Mesenchymal stem cell (in vitro differentiated cells and primary cell): ENCODE results near the gene ARID1B.
A peak's percentile ranks its signal among the peaks of the same experiment; 100 is the strongest.

Experiments used
- DNase-seq: peaks from one replicate; pipeline ENCODE4 v3.0.0-alpha.2; 2013
- H2AFZ ChIP-seq: one replicate; pipeline ENCODE4 v1.6.1; 2013; ENCODE audit warnings: low read depth, mild to moderate bottlenecking, control low read depth, inconsistent platforms, low read length, moderate library complexity
- H2AK5ac ChIP-seq: 2 replicates; pipeline ENCODE4 v1.6.1; 2013; ENCODE audit warnings: low read length, moderate library complexity, mild to moderate bottlenecking, inconsistent platforms; ENCODE audit not compliant: severe bottlenecking
- H2BK120ac ChIP-seq: one replicate; pipeline ENCODE4 v1.6.1; 2013; ENCODE audit warnings: low read depth, mild to moderate bottlenecking, inconsistent platforms, low read length, moderate library complexity
- H2BK12ac ChIP-seq, 2 experiments: one replicate each; pipeline ENCODE4 v1.6.1; 2013; ENCODE audit warnings: inconsistent platforms in 2 of 2, low read length in 2 of 2, mild to moderate bottlenecking in 2 of 2, moderate library complexity in 2 of 2, control low read depth in 1 of 2
- H2BK15ac ChIP-seq: one replicate; pipeline ENCODE4 v1.6.1; 2013; ENCODE audit warnings: mild to moderate bottlenecking, low read depth, inconsistent platforms; ENCODE audit not compliant: poor library complexity, severe bottlenecking
- H2BK5ac ChIP-seq: 2 replicates; pipeline ENCODE4 v1.6.1; 2013; ENCODE audit warnings: low read depth, mild to moderate bottlenecking, low read length, control low read depth, inconsistent platforms; ENCODE audit not compliant: poor library complexity, severe bottlenecking
- H3K14ac ChIP-seq, 2 experiments: one replicate each; pipeline ENCODE4 v1.6.1; 2013; ENCODE audit warnings: inconsistent platforms in 2 of 2, low read length in 2 of 2, control low read depth in 1 of 2, mild to moderate bottlenecking in 1 of 2, moderate library complexity in 1 of 2
- H3K18ac ChIP-seq, 2 experiments: one replicate each; pipeline ENCODE4 v1.6.1; 2013; ENCODE audit warnings: inconsistent platforms in 2 of 2, low read length in 2 of 2, control low read depth in 1 of 2, low read depth in 1 of 2, mild to moderate bottlenecking in 1 of 2
- H3K23ac ChIP-seq, 2 experiments: one replicate each; pipeline ENCODE4 v1.6.1; 2013; ENCODE audit warnings: inconsistent platforms in 2 of 2, low read length in 2 of 2, mild to moderate bottlenecking in 2 of 2, moderate library complexity in 2 of 2, control low read depth in 1 of 2
- H3K27ac ChIP-seq: 2 replicates; pipeline ENCODE4 v1.5.1; 2013; ENCODE audit warnings: mild to moderate bottlenecking, moderate library complexity, low read length, control low read depth, inconsistent platforms; ENCODE audit not compliant: poor library complexity, severe bottlenecking
- H3K27me3 ChIP-seq, 2 experiments: 2 replicates each; pipeline versions ENCODE4 v1.6.1 to v1.7.0; 2013; ENCODE audit warnings: low read length in 2 of 2, mild to moderate bottlenecking in 2 of 2, moderate library complexity in 2 of 2, control low read depth in 1 of 2, inconsistent platforms in 1 of 2; ENCODE audit not compliant: control insufficient read depth in 1 of 2, insufficient read depth in 1 of 2
- H3K36me3 ChIP-seq, 2 experiments: 2 replicates each; pipeline versions ENCODE4 v1.6.1 to v1.7.0; 2013; ENCODE audit warnings: low read length in 2 of 2, control low read depth in 1 of 2, inconsistent platforms in 1 of 2, low read depth in 1 of 2, mild to moderate bottlenecking in 1 of 2; ENCODE audit not compliant: insufficient read depth in 2 of 2, control insufficient read depth in 1 of 2
- H3K4ac ChIP-seq, 2 experiments: one replicate each; pipeline ENCODE4 v1.6.1; 2013; ENCODE audit warnings: inconsistent platforms in 2 of 2, low read length in 2 of 2, mild to moderate bottlenecking in 2 of 2, moderate library complexity in 2 of 2, control low read depth in 1 of 2, low read depth in 1 of 2
- H3K4me1 ChIP-seq: 2 replicates; pipeline ENCODE4 v1.6.1; 2013; ENCODE audit warnings: low read depth, low read length, control low read depth; ENCODE audit not compliant: control insufficient read depth, insufficient read depth
- H3K4me2 ChIP-seq: 2 replicates; pipeline ENCODE4 v1.6.1; 2013; ENCODE audit warnings: low read length, mild to moderate bottlenecking, inconsistent platforms; ENCODE audit not compliant: poor library complexity, severe bottlenecking
- H3K4me3 ChIP-seq, 2 experiments: 2 replicates each; pipeline versions ENCODE4 v1.5.1 to v1.7.0; 2013; ENCODE audit warnings: low read length in 2 of 2, mild to moderate bottlenecking in 2 of 2, control low read depth in 1 of 2, low read depth in 1 of 2; ENCODE audit not compliant: insufficient read depth in 1 of 2
- H3K79me1 ChIP-seq: replicated peaks from 2 replicates; pipeline ENCODE4 v1.6.1; 2013; ENCODE audit warnings: mild to moderate bottlenecking, control low read depth, low read length, inconsistent platforms; ENCODE audit not compliant: poor library complexity, severe bottlenecking
- H3K9ac ChIP-seq: 2 replicates; pipeline ENCODE4 v1.7.0; 2013; ENCODE audit warnings: mild to moderate bottlenecking, low read length, moderate library complexity
- H3K9me3 ChIP-seq: 2 replicates; pipeline ENCODE4 v1.7.0; 2013; ENCODE audit warnings: mild to moderate bottlenecking, low read length; ENCODE audit not compliant: control insufficient read depth
- H4K8ac ChIP-seq: one replicate; pipeline ENCODE4 v1.6.1; 2013; ENCODE audit warnings: inconsistent platforms, mild to moderate bottlenecking, low read length, moderate library complexity
- H4K91ac ChIP-seq: one replicate; pipeline ENCODE4 v1.6.1; 2013; ENCODE audit warnings: mild to moderate bottlenecking, low read length, inconsistent platforms
- WGBS: methylation state at CpG from one replicate; pipeline ENCODE4 v1.1.7; 2013; ENCODE audit warnings: mixed read lengths; 5-methylcytosine and 5-hydroxymethylcytosine counted together

ARID1B gene

DNA sequence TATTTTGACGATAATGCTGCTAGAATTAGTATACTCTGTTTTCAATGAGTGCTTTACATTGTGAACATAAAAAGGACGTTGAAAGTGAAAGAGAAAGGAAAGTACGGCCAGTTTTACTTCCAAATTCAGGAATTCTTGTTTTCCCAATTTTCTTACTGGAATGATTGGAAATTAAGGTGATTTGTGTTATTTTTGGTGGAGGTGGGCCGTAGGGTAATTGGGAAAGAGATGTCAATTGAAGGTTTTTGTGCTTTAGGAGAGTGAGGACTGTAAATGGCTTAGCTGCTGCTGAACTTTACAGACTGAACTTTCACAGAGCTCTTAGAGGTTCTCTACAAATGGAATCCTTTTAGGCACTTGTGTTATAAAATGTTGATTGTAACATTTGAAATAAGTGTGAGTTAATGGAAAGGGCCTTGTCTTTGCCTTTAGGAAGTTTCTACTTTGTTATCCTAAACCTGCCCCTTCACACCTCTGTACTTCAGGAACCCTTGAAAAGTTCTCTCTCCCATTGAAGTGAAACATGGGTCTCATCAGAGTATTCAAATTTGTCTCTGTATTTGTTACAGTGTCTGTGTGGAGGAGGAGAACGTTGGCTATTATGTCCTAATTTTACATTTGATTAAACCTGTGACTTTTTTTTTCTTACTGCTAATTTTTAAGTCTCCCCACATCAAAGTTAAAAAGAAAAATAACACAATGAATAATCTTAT is 256.4 kb downstream of the ARID1B start:
- Histone ChIP-seq H2AFZ (no peak overlapping the region), H3K9ac (peak overlapping the region; percentile 91), H2BK5ac (no peak overlapping the region), H4K8ac (no peak overlapping the region), H3K4me3 (peak overlapping the region in 1 of 2 experiments; percentile 75), H4K91ac (no peak overlapping the region), H3K9me3 (peaks cover 8% of the 10 kb centered on the region), H3K27me3 (no peaks in the 10 kb centered on the region), H3K4me1 (peaks cover 3% of the 10 kb centered on the region), H2BK15ac (no peak overlapping the region), H2BK12ac (no peak overlapping the region), H3K27ac (no peak overlapping the region), H3K79me1 (peaks cover 34% of the 10 kb centered on the region), H2AK5ac (no peak overlapping the region), H3K36me3 (peaks cover 0 to 2% of the 10 kb centered on the region in 2 experiments), H3K23ac (no peak overlapping the region), H3K18ac (no peak overlapping the region), H3K4me2 (peak overlapping the region; percentile 57), H2BK120ac (no peak overlapping the region), H3K4ac (no peak overlapping the region), H3K14ac (no peak overlapping the region)
- WGBS, result 60% methylated on average over 4 of the region's 5 CpGs
- DNase-seq, result peak; percentile 49

DNA sequence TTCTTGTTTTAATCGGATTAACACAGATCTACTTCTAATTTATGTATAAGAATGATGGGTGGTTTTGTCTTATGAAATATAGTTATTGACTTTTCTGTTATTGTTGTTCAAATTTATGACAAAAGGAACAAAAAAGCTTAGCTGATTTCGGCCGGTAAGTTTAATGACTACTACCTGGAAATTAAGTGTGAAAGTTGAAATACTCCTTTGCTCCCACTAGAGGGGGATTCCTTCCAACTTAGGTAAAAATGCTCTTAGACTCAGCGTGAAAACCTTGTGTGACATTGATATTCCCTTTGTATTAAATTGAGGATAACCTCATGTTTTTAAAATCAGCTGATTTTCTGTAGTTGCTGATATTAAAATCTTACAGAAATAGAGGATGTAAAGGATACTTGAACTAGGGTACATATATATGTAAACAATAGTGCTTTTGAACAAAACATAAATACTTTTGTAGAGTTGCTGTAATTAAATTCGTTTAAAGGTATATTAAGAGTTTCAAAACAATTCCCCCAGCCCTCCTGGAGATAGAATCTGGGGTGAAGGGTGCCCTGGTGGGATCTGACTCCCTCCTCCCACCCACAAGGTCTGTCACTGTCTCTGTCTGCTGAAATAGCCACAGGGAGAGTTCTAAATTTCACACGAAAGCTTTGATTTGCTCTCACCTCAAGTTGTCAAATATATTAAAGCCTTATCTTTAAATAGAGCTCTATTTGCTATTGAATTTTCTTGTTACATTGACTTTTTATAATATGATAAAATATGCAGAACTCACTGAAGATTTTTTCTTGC is 257.5 kb downstream of the ARID1B start:
- peaks cover 6% of the 10 kb centered on the region for H3K9me3 ChIP-seq
- peak overlapping the region; percentile 91 for H3K9ac ChIP-seq
- WGBS, result 42% methylated on average over 2 of the region's 6 CpGs
- H3K79me1 ChIP-seq, result peaks cover 34% of the 10 kb centered on the region
- H3K18ac ChIP-seq, result no peak overlapping the region
- H2AFZ ChIP-seq, result no peak overlapping the region
- peaks cover 3% of the 10 kb centered on the region for H3K4me1 ChIP-seq
- no peak overlapping the region for H2AK5ac ChIP-seq
- no peak overlapping the region for H4K91ac ChIP-seq
- peak overlapping the region in 1 of 2 experiments; percentile 75 for H3K4me3 ChIP-seq
- H3K4ac ChIP-seq, result no peak overlapping the region
- DNase-seq, result peak; percentile 61
- no peak overlapping the region for H3K4me2 ChIP-seq
- H4K8ac ChIP-seq, result no peak overlapping the region
- H2BK12ac ChIP-seq, result no peak overlapping the region
- H3K36me3 ChIP-seq, result peaks cover 0 to 2% of the 10 kb centered on the region in 2 experiments
- no peak overlapping the region for H2BK120ac ChIP-seq
- H3K27ac ChIP-seq, result no peak overlapping the region
- no peak overlapping the region for H3K23ac ChIP-seq
- H2BK15ac ChIP-seq, result no peak overlapping the region
- H3K27me3 ChIP-seq, result no peaks in the 10 kb centered on the region
- no peak overlapping the region for H2BK5ac ChIP-seq
- no peak overlapping the region for H3K14ac ChIP-seq

DNA sequence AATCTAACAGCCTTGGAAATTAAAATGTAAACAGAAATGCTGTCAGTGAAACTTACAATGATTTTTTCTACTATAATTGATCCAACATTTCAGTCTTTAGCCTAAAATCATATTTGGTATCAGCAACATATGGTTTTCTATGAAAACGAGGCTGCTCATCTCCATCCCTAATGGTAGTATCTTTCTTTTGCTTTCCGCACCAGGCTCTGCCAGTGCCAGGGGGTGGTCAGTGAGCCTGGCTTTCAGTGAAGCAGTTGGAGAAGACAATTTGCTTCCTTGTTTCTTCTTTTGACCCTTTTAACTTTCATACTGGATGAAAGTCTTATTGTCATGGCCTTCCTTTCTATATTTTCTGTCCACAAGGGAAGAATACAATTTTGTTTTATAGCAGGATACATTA is 258.4 kb downstream of the ARID1B start:
- no peak overlapping the region for H3K4me2 ChIP-seq
- H3K4me3 ChIP-seq, result no peak overlapping the region
- no peak overlapping the region for H3K14ac ChIP-seq
- no peak overlapping the region for H2AK5ac ChIP-seq
- no peak overlapping the region for H4K8ac ChIP-seq
- no peak overlapping the region for H2BK120ac ChIP-seq
- peak overlapping the region; percentile 91 for H3K9ac ChIP-seq
- peaks cover 27% of the 10 kb centered on the region for H3K79me1 ChIP-seq
- no peaks in the 10 kb centered on the region for H3K27me3 ChIP-seq
- H2AFZ ChIP-seq, result no peak overlapping the region
- H3K36me3 ChIP-seq, result peaks cover 2 to 5% of the 10 kb centered on the region in 2 experiments
- H3K4ac ChIP-seq, result no peak overlapping the region
- 95% methylated on average over 2 of the region's 2 CpGs for WGBS
- H3K18ac ChIP-seq, result no peak overlapping the region
- H3K27ac ChIP-seq, result no peak overlapping the region
- H4K91ac ChIP-seq, result no peak overlapping the region
- no peak overlapping the region for H2BK12ac ChIP-seq
- peaks cover 3% of the 10 kb centered on the region for H3K4me1 ChIP-seq
- H3K23ac ChIP-seq, result no peak overlapping the region
- H2BK15ac ChIP-seq, result no peak overlapping the region
- no peak for DNase-seq
- no peak overlapping the region for H2BK5ac ChIP-seq
- H3K9me3 ChIP-seq, result no peaks in the 10 kb centered on the region

DNA sequence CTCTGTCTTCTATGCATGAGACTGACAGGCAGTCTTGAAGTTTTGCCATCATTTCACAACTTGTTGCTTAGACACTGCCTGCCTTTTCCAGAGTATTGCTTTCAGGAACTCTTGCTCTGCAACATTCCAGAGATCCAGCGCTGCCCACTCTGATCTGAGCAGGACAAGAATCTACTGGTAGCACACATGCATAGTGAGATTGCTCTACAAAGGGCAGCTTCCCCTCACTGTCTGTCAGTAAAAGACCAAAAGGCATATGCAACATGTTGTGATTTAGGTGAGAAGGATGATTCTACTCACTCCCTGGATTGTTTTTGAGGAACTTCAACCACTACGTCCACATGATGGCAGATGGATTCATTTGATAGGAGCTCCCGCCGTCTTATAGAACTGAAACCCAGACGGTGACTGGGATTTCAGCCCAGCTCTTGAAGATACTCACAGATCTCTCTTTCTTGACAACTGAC is 259.1 kb downstream of the ARID1B start:
- H2BK12ac ChIP-seq, result no peak overlapping the region
- no peak overlapping the region for H3K23ac ChIP-seq
- peaks cover 25% of the 10 kb centered on the region for H3K79me1 ChIP-seq
- no peak overlapping the region for H2BK120ac ChIP-seq
- no peak overlapping the region for H2BK15ac ChIP-seq
- H3K14ac ChIP-seq, result no peak overlapping the region
- no peak overlapping the region for H2BK5ac ChIP-seq
- H3K4me3 ChIP-seq, result peak overlapping the region in 1 of 2 experiments; percentile 49
- peaks cover 1% of the 10 kb centered on the region for H3K4me1 ChIP-seq
- no peaks in the 10 kb centered on the region for H3K27me3 ChIP-seq
- H3K9me3 ChIP-seq, result no peaks in the 10 kb centered on the region
- H3K27ac ChIP-seq, result no peak overlapping the region
- 97% methylated on average over 5 of the region's 5 CpGs for WGBS
- DNase-seq, result peak; percentile 35
- no peak overlapping the region for H3K18ac ChIP-seq
- H4K8ac ChIP-seq, result no peak overlapping the region
- H3K4ac ChIP-seq, result no peak overlapping the region
- peak overlapping the region; percentile 55 for H3K9ac ChIP-seq
- no peak overlapping the region for H2AK5ac ChIP-seq
- H2AFZ ChIP-seq, result no peak overlapping the region
- no peak overlapping the region for H4K91ac ChIP-seq
- peaks cover 0 to 5% of the 10 kb centered on the region in 2 experiments for H3K36me3 ChIP-seq
- no peak overlapping the region for H3K4me2 ChIP-seq
